ENCODE results near the gene PPP1CA. TPM values are rescaled to one million over a fixed set of nuclear protein-coding genes. Genes with fewer than 3 reads are reported as not detected.
"Not testable (repeated sequence)": the region's sequence is repeated elsewhere in the genome, so short reads cannot be mapped to it uniquely, and the experiment has no call there.

The PPP1CA gene
- total and polyA plus RNA-seq, 2 donors (not counting 1 experiment from before 2014, with no cell fraction given) = 104 to 135 TPM

DNA sequence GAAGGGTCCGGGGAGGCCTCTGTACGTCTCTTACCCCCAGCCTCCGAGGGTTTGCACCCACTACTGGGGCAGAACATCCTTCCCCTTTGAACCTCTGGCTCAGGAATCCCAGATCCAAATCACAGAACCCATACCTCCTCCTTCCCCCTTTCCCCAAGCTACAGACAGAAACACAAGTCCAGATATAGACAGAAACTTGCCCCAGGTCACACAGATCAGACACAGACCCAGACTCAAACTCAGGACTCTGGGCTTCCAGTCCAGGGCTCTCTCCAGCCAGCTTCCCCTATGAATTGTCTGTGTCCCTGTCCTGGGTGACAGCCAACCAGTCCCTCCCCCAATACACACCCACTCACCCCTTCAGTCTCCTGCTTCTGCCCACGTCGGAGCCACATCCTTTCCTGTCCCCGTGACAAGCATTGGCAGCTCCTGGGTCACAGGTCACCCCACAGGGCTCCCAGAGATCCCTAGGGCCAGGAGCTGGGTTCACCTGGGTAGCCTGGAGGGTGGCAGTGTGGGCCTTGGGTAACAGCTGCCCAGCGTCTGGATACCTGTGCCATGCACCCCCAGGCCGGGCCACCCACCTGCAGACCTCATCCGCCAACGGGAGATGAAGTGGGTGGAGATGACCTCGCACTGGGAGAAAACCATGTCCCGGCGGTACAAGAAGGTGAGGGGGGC, 3.0 kb upstream of the PPP1CA start:
- no peaks in the 10 kb centered on the region for H3K36me3 ChIP-seq (ENCODE audit: control insufficient read depth, insufficient read depth, low read length)
- no peak for TF ChIP-seq EZH2 (IDR thresholded peaks at IDR 0.05; ENCODE audit: low read length, missing control alignments)
- TF ChIP-seq, protein P1, sequence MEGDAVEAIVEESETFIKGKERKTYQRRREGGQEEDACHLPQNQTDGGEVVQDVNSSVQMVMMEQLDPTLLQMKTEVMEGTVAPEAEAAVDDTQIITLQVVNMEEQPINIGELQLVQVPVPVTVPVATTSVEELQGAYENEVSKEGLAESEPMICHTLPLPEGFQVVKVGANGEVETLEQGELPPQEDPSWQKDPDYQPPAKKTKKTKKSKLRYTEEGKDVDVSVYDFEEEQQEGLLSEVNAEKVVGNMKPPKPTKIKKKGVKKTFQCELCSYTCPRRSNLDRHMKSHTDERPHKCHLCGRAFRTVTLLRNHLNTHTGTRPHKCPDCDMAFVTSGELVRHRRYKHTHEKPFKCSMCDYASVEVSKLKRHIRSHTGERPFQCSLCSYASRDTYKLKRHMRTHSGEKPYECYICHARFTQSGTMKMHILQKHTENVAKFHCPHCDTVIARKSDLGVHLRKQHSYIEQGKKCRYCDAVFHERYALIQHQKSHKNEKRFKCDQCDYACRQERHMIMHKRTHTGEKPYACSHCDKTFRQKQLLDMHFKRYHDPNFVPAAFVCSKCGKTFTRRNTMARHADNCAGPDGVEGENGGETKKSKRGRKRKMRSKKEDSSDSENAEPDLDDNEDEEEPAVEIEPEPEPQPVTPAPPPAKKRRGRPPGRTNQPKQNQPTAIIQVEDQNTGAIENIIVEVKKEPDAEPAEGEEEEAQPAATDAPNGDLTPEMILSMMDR (conservative IDR thresholded peaks at IDR 0.05 in 1 of 2, IDR thresholded peaks at IDR 0.05 in 1 of 2; ENCODE audit: low read depth in 1 of 2, low read length in 2 of 2) = no peak
- H4K20me1 ChIP-seq (ENCODE audit: control insufficient read depth, extremely low read depth, insufficient read depth, low read length) = no peaks in the 10 kb centered on the region
- H3K27ac ChIP-seq (ENCODE audit: insufficient read depth, low read length) = no peak overlapping the region
- H3K79me2 ChIP-seq (ENCODE audit: control insufficient read depth, insufficient read depth, low read length) = peaks cover 15% of the 10 kb centered on the region
- no peak overlapping the region for H2AFZ ChIP-seq (ENCODE audit: low read length)
- no peak for DNase-seq (ENCODE audit: low read depth in 2 of 2)
- peaks cover 6% of the 10 kb centered on the region for H3K4me1 ChIP-seq (ENCODE audit: control insufficient read depth, extremely low read depth, insufficient read depth, low read length)
- no peak overlapping the region for H3K9ac ChIP-seq (ENCODE audit: insufficient read depth, low read length)
- no peak overlapping the region for H3K4me2 ChIP-seq (ENCODE audit: extremely low read depth, insufficient read depth, low read length)
- H3K27me3 ChIP-seq (ENCODE audit: control insufficient read depth, insufficient read depth, low read length) = peaks cover under 1% of the 10 kb centered on the region
- no peaks in the 10 kb centered on the region for H3K9me3 ChIP-seq (ENCODE audit: control insufficient read depth, insufficient read depth, low read depth, low read length)
- H3K4me3 ChIP-seq (replicated peaks in 1 of 4; ENCODE audit: control extremely low read depth in 1 of 4, insufficient read depth in 1 of 4, low read depth in 3 of 4, low read length in 4 of 4) = no peak overlapping the region

DNA sequence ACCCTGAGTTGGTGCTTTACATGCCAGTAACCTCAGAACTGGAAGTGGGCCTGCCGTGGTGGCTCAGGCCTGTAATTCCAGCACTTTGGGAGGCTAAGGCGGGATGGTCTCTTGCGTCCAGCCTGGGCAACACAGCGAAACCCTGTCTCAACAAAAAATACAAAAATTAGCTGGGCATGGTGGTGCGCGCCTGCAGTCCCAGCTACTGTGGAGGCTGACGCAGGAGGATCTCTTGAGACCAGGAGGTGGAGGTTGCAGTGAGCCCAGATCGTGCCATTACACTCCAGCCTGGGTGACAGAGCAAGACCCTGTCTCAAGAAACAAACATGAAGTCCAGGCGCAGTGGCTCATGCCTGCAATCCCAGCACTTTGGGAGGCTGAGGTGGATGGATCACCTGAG, 1.4 kb upstream of the PPP1CA start:
- not testable (repeated sequence) for H2AFZ ChIP-seq (ENCODE audit: low read length); H4K20me1 ChIP-seq (ENCODE audit: control insufficient read depth, extremely low read depth, insufficient read depth, low read length); H3K4me2 ChIP-seq (ENCODE audit: extremely low read depth, insufficient read depth, low read length); H3K9ac ChIP-seq (ENCODE audit: insufficient read depth, low read length); DNase-seq (ENCODE audit: low read depth in 2 of 2); H3K4me3 ChIP-seq (replicated peaks in 1 of 4; ENCODE audit: control extremely low read depth in 1 of 4, insufficient read depth in 1 of 4, low read depth in 3 of 4, low read length in 4 of 4); H3K27me3 ChIP-seq (ENCODE audit: control insufficient read depth, insufficient read depth, low read length); H3K4me1 ChIP-seq (ENCODE audit: control insufficient read depth, extremely low read depth, insufficient read depth, low read length); H3K27ac ChIP-seq (ENCODE audit: insufficient read depth, low read length); H3K9me3 ChIP-seq (ENCODE audit: control insufficient read depth, insufficient read depth, low read depth, low read length)
- Histone ChIP-seq H3K79me2 (ENCODE audit: control insufficient read depth, insufficient read depth, low read length) (peaks cover 24% of the 10 kb centered on the region), H3K36me3 (ENCODE audit: control insufficient read depth, insufficient read depth, low read length) (peaks cover 12% of the 10 kb centered on the region)

DNA sequence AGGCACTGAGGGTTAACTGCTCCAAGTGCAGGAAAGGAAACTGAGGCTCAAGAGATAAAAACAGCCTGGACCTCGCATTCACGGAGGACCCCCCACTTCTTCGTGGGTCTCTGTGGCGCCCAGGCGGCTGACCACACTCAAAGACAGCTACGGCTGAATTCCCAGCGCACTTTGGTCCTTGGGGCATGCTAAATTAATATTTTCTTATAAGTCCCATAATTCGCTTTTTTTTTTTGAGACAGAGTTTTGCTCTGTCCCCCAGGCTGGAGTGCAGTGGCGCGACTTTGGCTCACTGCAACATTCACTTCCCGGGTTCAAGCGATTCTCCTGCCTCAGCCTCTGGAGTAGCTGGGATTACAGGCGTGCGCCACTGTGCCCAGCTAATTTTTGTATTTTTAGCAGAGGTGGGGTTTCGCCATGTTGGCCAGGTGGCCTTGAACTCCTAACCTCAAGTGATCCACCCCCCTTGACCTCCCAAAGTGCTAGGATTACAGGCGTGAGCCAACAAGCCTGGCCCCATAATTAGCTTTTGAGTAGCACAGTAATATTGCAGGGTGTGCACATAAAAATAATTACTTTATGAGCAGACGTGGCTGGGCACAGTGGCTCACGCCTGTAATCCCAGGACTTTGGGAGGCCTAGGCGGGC, 658 bp upstream of the PPP1CA start:
- Histone ChIP-seq H2AFZ (ENCODE audit: low read length) (peak overlapping the region; percentile 91), H3K36me3 (ENCODE audit: control insufficient read depth, insufficient read depth, low read length) (peaks cover 19% of the 10 kb centered on the region), H3K79me2 (ENCODE audit: control insufficient read depth, insufficient read depth, low read length) (peaks cover 24% of the 10 kb centered on the region), H3K27ac (ENCODE audit: insufficient read depth, low read length) (peak overlapping the region; percentile 83), H3K4me3 (replicated peaks in 1 of 4; ENCODE audit: control extremely low read depth in 1 of 4, insufficient read depth in 1 of 4, low read depth in 3 of 4, low read length in 4 of 4) (peak overlapping the region in 3 of 4 experiments; percentile 41 to 55 (median 47)), H3K4me2 (ENCODE audit: extremely low read depth, insufficient read depth, low read length) (peak overlapping the region; percentile 88)
- not testable (repeated sequence) for H3K9me3 ChIP-seq (ENCODE audit: control insufficient read depth, insufficient read depth, low read depth, low read length); H4K20me1 ChIP-seq (ENCODE audit: control insufficient read depth, extremely low read depth, insufficient read depth, low read length); H3K27me3 ChIP-seq (ENCODE audit: control insufficient read depth, insufficient read depth, low read length); DNase-seq (ENCODE audit: low read depth in 2 of 2); H3K9ac ChIP-seq (ENCODE audit: insufficient read depth, low read length); H3K4me1 ChIP-seq (ENCODE audit: control insufficient read depth, extremely low read depth, insufficient read depth, low read length)

DNA sequence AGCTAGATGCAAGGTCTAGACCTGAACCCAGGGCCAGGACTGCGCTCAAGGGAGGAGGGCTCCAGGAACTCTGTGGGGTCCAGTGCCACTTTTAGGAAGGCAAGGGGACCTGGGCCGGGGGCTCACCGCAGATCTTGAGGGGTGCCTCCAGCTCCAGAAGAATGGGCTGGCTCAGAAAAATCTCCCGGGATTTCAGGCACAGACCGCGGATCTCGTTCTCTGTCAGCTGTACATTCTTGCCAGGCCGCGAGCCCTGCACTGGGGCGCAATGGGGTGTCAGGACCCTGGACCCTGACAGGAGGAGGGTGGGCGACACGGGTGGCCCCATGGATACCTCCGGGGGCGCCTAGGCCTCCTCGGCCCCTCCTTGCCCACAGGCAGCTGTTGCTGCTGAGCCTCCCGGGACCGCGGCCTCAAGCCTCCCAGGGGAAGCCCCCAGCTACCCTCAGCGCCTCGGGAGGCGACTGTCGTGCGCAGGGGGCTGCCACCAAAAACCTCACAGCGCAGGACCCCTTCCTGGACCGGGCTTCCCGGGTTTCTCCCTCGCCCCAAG, 640 bp downstream of the PPP1CA start:
- Histone ChIP-seq H3K4me3 (replicated peaks in 1 of 4; ENCODE audit: control extremely low read depth in 1 of 4, insufficient read depth in 1 of 4, low read depth in 3 of 4, low read length in 4 of 4) (peak overlapping the region; percentile 80 to 99 (median 92)), H3K9ac (ENCODE audit: insufficient read depth, low read length) (peak overlapping the region; percentile 86), H4K20me1 (ENCODE audit: control insufficient read depth, extremely low read depth, insufficient read depth, low read length) (no peaks in the 10 kb centered on the region), H3K4me1 (ENCODE audit: control insufficient read depth, extremely low read depth, insufficient read depth, low read length) (peaks cover 6% of the 10 kb centered on the region), H3K4me2 (ENCODE audit: extremely low read depth, insufficient read depth, low read length) (peak overlapping the region; percentile 94), H3K27me3 (ENCODE audit: control insufficient read depth, insufficient read depth, low read length) (no peaks in the 10 kb centered on the region), H3K9me3 (ENCODE audit: control insufficient read depth, insufficient read depth, low read depth, low read length) (no peaks in the 10 kb centered on the region), H3K79me2 (ENCODE audit: control insufficient read depth, insufficient read depth, low read length) (peaks cover 24% of the 10 kb centered on the region), H3K36me3 (ENCODE audit: control insufficient read depth, insufficient read depth, low read length) (peaks cover 20% of the 10 kb centered on the region), H2AFZ (ENCODE audit: low read length) (no peak overlapping the region), H3K27ac (ENCODE audit: insufficient read depth, low read length) (peak overlapping the region; percentile 89)
- TF ChIP-seq, protein P1 (conservative IDR thresholded peaks at IDR 0.05 in 1 of 2, IDR thresholded peaks at IDR 0.05 in 1 of 2; ENCODE audit: low read depth in 1 of 2, low read length in 2 of 2) = no peak
- DNase-seq (ENCODE audit: low read depth in 2 of 2) = no peak

Measured in fibroblast of lung (primary cell).